Esophagus muscularis mucosa (tissue), 4 donors: Measurements from ENCODE around the gene CYB561A3. TPM values are rescaled to one million over a fixed set of nuclear protein-coding genes. Genes with fewer than 3 reads are reported as not detected.

Experiments
- DNase-seq: peaks from one replicate; pipeline ENCODE4 v3.0.0-alpha.2; 2017; ENCODE audit errors: extremely low spot score
- H3K27ac ChIP-seq, 4 donors: fragments of 200-600 bp; sonication (generic); replicated peaks in 1 of 4; 1 replicate in 3 of 4; 2 replicates in 1 of 4; pipeline ENCODE4 v1.5.1; 2016 to 2019; ENCODE audit warnings: mild to moderate bottlenecking in 1 of 4
- H3K27me3 ChIP-seq, 4 donors: fragments of 200-600 bp; sonication (generic); one replicate each; pipeline versions ENCODE4 v1.5.1 to v1.6.0; 2016 to 2019
- H3K36me3 ChIP-seq, 4 donors: fragments of 200-600 bp; sonication (generic); one replicate each; pipeline ENCODE4 v1.5.1; 2016 to 2019
- H3K4me1 ChIP-seq, 4 donors: fragments of 200-600 bp; sonication (generic); one replicate each; pipeline ENCODE4 v1.5.1; 2016 to 2019
- H3K4me3 ChIP-seq, 4 donors: fragments of 200-600 bp; sonication (generic); 1 replicate in 2 of 4; 2 replicates in 2 of 4; pipeline ENCODE4 v1.5.1; 2016 to 2019; ENCODE audit warnings: mild to moderate bottlenecking in 4 of 4, moderate library complexity in 1 of 4
- H3K9me3 ChIP-seq, 4 donors: fragments of 200-600 bp; sonication (generic); 1 replicate in 3 of 4; 2 replicates in 1 of 4; pipeline ENCODE4 v1.5.1; 2016 to 2019
- EP300 ChIP-seq: sonication (generic); formaldehyde crosslinking; IDR thresholded peaks from one replicate; pipeline ENCODE4 v1.6.1; 2017; ENCODE audit warnings: antibody characterized with exemption
- POLR2A ChIP-seq: fragments of 450-650 bp; IDR thresholded peaks from one replicate; pipeline ENCODE4 v1.6.1; 2017; ENCODE audit warnings: antibody characterized with exemption, moderate library complexity, mild to moderate bottlenecking, low read depth
- POLR2AphosphoS5 ChIP-seq, 2 donors: sonication (generic); formaldehyde crosslinking; IDR thresholded peaks; one replicate each; pipeline ENCODE4 v1.6.1; 2017; ENCODE audit warnings: antibody characterized with exemption in 2 of 2
- WGBS: methylation state at CpG from one replicate; pipeline ENCODE4 v1.1.5; 2018; 5-methylcytosine and 5-hydroxymethylcytosine counted together
- intact Hi-C: fragments of 100-400 bp; cut with DNase I; formaldehyde crosslinking; loops from one replicate; pipeline ENCODE4 v1.15.1; 2023
- total RNA-seq, 4 donors: library from RNA; depleted of rRNA; stranded (reverse); fragments of >200 nt; gene quantifications; one replicate each; pipeline versions ENCODE4 v1.1.0 to v1.2.1, GENCODE V29; 2016
- TF ChIP-seq, protein P1 (sequence below), 3 experiments: fragments of 200-600 bp in 2 of 3; fragments of 450-650 bp in 1 of 3; sonication (generic) in 2 of 3; IDR thresholded peaks; one replicate each; pipeline ENCODE4 v1.5.1; 2017 to 2019; ENCODE audit warnings: antibody characterized with exemption in 3 of 3, mild to moderate bottlenecking in 2 of 3, moderate library complexity in 1 of 3

CYB561A3 gene
- total RNA-seq, 4 donors from 2014 or later, result 23.7 to 35.3 (median 31.6) TPM

DNA sequence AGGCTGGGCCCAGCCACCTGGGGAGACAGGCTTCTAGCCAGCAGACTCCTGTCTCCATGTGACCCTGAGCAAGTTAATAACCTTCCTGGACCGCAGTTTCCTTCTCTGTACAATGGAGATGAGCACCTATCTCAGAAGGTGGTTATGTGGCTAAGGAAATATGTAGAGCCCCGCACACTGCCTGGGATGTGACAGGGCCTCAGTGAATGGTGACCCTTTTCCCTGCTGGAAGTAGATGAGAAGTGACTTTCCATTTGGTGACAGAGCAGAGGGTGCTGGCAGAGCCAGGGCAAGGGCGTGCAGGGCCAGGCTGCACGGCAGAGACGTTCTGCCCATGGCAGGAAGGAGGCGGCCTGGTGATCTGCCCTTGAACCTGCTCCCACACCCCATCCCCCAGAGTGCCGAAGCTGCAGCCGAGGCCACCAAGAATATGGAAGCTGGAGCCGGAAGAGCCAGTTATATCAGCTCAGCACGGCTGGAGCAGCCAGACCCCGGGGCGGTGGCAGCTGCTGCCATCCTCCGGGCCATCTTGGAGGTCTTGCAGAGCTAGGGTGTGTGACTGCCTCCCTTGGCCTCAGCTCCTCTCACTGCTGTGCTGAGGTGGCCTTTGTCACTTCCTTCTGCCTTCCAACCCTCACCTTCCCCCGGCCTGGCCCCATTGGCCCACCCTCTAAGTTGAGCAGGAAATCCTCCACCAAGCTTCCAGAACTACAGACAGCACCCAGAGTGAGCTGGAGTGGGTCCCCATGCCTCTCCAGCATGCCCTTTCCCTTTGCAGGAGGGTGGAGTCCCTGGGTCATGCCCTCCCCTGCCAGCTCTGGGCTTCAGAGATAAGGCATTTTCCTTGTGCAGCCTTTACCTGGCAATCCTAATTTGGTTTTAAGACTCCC, 15.5 kb downstream of the CYB561A3 start:
- Histone ChIP-seq H3K36me3 (peaks cover 15 to 73% (median 57%) of the 10 kb centered on the region in 4 donors), H3K4me3 (no peak overlapping the region), H3K4me1 (peaks cover 0 to 7% (median 0%) of the 10 kb centered on the region in 4 donors), H3K27me3 (no peaks in the 10 kb centered on the region), H3K27ac (no peak overlapping the region), H3K9me3 (no peaks in the 10 kb centered on the region)
- intact Hi-C loops, result no loop called here
- 83% methylated on average over 13 of the region's 14 CpGs for WGBS
- DNase-seq, result no peak
- no peak for TF ChIP-seq POLR2AphosphoS5 (IDR thresholded peaks at IDR 0.05)
- no peak for TF ChIP-seq EP300
- TF ChIP-seq, protein P1, sequence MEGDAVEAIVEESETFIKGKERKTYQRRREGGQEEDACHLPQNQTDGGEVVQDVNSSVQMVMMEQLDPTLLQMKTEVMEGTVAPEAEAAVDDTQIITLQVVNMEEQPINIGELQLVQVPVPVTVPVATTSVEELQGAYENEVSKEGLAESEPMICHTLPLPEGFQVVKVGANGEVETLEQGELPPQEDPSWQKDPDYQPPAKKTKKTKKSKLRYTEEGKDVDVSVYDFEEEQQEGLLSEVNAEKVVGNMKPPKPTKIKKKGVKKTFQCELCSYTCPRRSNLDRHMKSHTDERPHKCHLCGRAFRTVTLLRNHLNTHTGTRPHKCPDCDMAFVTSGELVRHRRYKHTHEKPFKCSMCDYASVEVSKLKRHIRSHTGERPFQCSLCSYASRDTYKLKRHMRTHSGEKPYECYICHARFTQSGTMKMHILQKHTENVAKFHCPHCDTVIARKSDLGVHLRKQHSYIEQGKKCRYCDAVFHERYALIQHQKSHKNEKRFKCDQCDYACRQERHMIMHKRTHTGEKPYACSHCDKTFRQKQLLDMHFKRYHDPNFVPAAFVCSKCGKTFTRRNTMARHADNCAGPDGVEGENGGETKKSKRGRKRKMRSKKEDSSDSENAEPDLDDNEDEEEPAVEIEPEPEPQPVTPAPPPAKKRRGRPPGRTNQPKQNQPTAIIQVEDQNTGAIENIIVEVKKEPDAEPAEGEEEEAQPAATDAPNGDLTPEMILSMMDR (IDR thresholded peaks at IDR 0.05), result no peak
- no peak for TF ChIP-seq POLR2A

- DNase-seq, result no peak
- H3K27ac ChIP-seq, result no peak overlapping the region
- no peaks in the 10 kb centered on the region for H3K9me3 ChIP-seq
- intact Hi-C loops, result no loop called here
- H3K4me3 ChIP-seq, result no peak overlapping the region
- no peaks in the 10 kb centered on the region for H3K27me3 ChIP-seq
- H3K36me3 ChIP-seq, result peaks cover 8 to 63% (median 48%) of the 10 kb centered on the region in 4 donors
- H3K4me1 ChIP-seq, result peaks cover 0 to 7% (median 0%) of the 10 kb centered on the region in 4 donors
- WGBS, result 50% methylated on average over 3 of the region's 4 CpGs
- TF ChIP-seq POLR2A (no peak), POLR2AphosphoS5 (IDR thresholded peaks at IDR 0.05) (no peak), EP300 (no peak)
- TF ChIP-seq, protein P1 (IDR thresholded peaks at IDR 0.05), result no peak
Measured at GRCh38 chr11:61345170-61345610, 16.5 kb downstream of the CYB561A3 start.

GRCh38 chr11:61343792-61344745, 17.6 kb downstream of the CYB561A3 start:
- TF ChIP-seq, protein P1 (IDR thresholded peaks at IDR 0.05), result no peak
- DNase-seq, result no peak
- H3K4me1 ChIP-seq, result peaks cover 0 to 7% (median 0%) of the 10 kb centered on the region in 4 donors
- peaks cover 0 to 59% (median 42%) of the 10 kb centered on the region in 4 donors for H3K36me3 ChIP-seq
- no peak overlapping the region for H3K4me3 ChIP-seq
- no peaks in the 10 kb centered on the region for H3K9me3 ChIP-seq
- intact Hi-C loops, result no loop called here
- H3K27ac ChIP-seq, result no peak overlapping the region
- no peaks in the 10 kb centered on the region for H3K27me3 ChIP-seq
- 94% methylated on average over 23 of the region's 29 CpGs for WGBS

DNA sequence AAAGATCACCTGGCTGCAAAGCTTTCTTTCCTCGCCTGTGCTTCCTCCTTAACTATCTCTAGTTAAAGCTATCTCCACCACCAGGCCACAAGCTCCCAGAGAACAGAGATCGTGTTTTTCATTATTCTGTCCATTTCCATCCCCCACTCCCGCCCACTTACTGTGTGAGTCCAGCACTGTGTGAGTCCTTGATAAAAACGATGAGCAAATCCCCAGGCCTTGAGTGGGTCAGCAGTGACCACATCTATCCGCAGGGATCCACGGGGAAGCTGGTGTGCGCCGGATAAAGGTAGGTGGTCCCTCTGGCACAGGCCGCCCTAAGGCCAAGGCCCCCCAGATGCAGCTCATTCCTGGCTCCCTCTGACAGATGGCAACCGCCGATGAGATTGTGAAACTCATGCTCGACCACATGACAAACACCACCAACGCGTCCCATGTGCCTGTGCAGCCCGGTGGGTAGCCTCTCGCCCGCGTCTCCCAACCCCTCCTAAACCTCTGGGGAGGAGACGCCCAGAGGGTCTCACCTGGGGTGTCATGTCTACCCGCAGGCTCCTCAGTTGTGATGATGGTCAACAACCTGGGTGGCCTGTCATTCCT, 19.4 kb downstream of the CYB561A3 start:
- 89% methylated on average over 9 of the region's 20 CpGs for WGBS
- TF ChIP-seq POLR2AphosphoS5 (IDR thresholded peaks at IDR 0.05), result no peak
- TF ChIP-seq, protein P1 (IDR thresholded peaks at IDR 0.05), result no peak
- no peak for TF ChIP-seq EP300
- no peak for TF ChIP-seq POLR2A
- H3K9me3 ChIP-seq, result no peaks in the 10 kb centered on the region
- H3K4me3 ChIP-seq, result no peak overlapping the region
- H3K4me1 ChIP-seq, result peaks cover 0 to 7% (median 0%) of the 10 kb centered on the region in 4 donors
- H3K27me3 ChIP-seq, result no peaks in the 10 kb centered on the region
- no peak for DNase-seq
- no peak overlapping the region for H3K27ac ChIP-seq
- intact Hi-C loops, result no loop called here
- peaks cover 0 to 52% (median 40%) of the 10 kb centered on the region in 4 donors for H3K36me3 ChIP-seq
